Left lobe of liver (tissue), 2 donors: ENCODE data around the gene GSTO1. TPM values are rescaled to one million over a fixed set of nuclear protein-coding genes. Genes with fewer than 3 reads are reported as not detected.
A peak's percentile ranks its signal among the peaks of the same experiment; 100 is the strongest.

Experiments used
- ATAC-seq: fragments of 200-7000 bp; cut with Tn5 transposase; one replicate; pipeline ENCODE4 v1.9.1; 2020; ENCODE audit warnings: mild to moderate bottlenecking, moderate library complexity
- DNase-seq: peaks from one replicate; pipeline ENCODE4 v3.0.0-alpha.2; 2020; ENCODE audit warnings: low spot score
- total RNA-seq: library from RNA; stranded (reverse); gene quantifications from one replicate; pipeline ENCODE4 v1.2.1, GENCODE V29; 2021
- donor health status: DM: no; HTN: no; CAD: no; lungs with moderate emphysema.
- donor health status: DM: no; HTN: yes; CAD: no.

Gene GSTO1
- total RNA-seq, 1 donor from 2014 or later, result 194 TPM

GRCh38 chr10:104301907-104302690 lies 47.4 kb downstream of the GSTO1 start:
- no peak for ATAC-seq
- no peak for DNase-seq

- DNase-seq (no peak), ATAC-seq (no peak)
These were observed 49.1 kb downstream of the GSTO1 start for GRCh38 chr10:104303594-104304355.

DNA sequence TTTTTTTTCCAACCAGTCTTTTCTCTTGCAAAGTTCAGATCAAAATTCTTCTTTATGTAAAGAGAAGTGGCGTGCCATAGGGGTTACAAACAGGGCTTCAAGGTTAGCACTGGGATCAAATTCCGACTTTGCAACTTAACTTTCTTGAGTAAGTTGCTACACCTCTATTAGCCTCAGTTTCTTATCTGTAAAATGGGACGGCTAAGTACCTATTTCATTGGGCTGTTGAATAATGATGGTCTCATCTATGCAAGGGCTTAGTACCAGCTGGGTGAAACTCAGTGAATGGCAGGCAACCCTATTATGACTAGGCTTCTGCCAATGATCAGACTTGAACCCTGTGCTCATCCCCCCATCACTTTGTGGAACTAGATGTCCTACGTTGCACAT lies 49.7 kb downstream of the GSTO1 start:
- ATAC-seq (no peak), DNase-seq (no peak)

GRCh38 chr10:104304927-104305326 lies 50.2 kb downstream of the GSTO1 start:
- DNase-seq (no peak), ATAC-seq (no peak)

GRCh38 chr10:104306897-104307296 lies 52.2 kb downstream of the GSTO1 start:
- ATAC-seq (no peak), DNase-seq (no peak)

- DNase-seq, result no peak
- no peak for ATAC-seq
These were observed 53.1 kb downstream of the GSTO1 start for GRCh38 chr10:104307576-104308438.

DNA sequence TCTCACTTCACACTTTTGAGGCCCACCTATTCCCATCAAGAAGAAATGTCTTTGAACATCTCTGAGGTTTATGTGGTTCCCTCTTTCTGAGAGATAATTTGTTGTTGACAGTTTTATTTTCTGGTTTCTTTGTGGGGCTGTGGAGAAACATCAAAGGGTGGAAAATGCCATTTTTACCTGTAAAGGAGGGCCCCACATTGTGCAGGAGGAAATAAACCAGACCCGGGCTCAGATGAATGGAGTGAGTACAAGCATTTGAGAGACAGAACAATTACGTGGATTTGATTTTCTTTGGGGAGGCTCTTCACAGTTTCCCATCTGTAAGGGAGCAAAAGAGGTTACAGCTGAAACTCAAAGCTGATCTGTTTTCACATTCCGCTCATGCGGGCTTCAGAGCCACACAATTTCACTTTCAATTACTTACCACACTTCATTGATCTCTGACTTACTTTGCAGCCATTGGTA lies 53.8 kb downstream of the GSTO1 start:
- DNase-seq, result no peak
- no peak for ATAC-seq

DNA sequence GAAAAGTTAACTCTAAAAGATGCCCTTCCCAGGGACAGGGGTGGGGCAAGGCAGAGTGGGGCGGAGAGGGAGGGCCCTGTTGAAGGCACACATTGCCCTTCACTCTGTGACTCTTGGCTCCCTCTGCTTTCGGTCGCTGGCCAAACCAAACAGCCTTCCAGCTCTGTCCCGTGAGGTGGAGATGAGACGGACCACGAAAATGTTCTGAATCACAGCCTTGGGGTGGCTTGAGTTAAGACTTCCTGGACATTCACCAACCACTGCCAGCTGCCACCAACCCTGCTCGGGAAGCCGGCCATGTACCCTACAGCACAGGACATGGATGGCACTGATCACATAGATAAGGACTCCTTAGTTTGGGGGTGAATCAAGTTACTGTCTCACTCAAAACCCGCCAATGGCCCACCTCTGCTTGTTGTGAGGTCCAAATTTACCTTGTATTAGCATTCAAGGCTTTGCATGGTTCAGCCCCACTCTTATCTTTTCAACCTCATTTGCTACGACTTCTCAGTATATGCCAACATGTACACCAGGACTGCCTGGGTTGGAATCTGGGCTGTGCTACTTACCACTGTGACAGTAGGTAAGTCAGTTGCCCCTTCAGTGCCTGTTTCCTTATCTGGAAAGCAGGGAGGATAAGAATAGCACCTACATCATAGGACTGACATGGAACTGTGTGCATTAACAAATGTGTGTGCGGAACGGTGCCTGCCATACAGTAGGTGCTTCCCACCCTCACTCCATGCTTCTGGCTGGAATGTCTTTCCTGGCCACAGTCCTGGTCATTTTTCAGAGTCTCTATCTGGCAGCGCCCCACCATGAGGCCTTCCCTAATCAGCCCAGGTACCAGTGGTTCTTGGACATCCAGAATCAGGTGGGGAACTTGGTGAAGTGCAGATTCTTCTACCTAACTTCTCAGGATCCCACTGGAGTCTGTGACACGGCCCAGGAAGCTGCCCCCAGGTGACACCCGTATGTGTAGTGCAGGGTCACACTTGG lies 55.6 kb downstream of the GSTO1 start:
- ATAC-seq, result peak; percentile 89
- peak; percentile 69 for DNase-seq

DNA sequence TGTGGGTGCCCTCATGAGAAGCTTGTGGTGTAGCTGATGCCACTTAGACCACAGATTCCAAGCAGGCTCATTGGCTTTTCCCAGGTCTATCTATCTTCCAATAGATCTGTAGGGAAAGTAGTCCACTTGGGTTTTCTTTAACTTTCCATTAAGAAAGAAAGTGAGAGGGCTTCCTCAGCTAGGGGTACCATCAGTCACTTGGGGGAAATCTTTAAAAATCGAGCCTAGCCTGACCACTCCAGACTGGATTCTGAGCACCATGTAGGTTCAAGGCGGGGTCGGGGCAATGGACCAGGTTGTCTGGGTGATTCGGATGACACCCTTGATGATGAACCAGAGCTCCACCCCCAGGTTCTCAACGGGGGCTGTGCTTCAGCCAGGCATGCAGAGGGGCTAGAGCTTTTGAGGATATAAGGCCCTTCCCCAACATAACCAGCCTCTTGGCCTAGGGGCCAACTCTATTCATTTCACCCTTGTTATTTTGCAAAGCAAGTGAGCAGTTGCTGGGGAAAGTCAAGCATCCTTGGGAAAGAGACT lies 56.6 kb downstream of the GSTO1 start:
- no peak for DNase-seq
- ATAC-seq, result no peak

- DNase-seq (no peak), ATAC-seq (no peak)
These were observed 60.1 kb downstream of the GSTO1 start for GRCh38 chr10:104314591-104315485.

GRCh38 chr10:104315486-104315921 lies 60.8 kb downstream of the GSTO1 start:
- ATAC-seq (no peak), DNase-seq (no peak)

- DNase-seq, result no peak
- no peak for ATAC-seq
These were observed 61.8 kb downstream of the GSTO1 start for GRCh38 chr10:104316321-104317099.

Other genes with a start within 250 kb of the GSTO1 start
- 0.13 TPM for gene COL17A1, start 169.0 kb upstream of the GSTO1 start, total RNA-seq
- 1.2 TPM for gene SFR1, start 132.7 kb upstream of the GSTO1 start, total RNA-seq
- 0.50 TPM for gene CFAP43, start 22.5 kb upstream of the GSTO1 start, total RNA-seq
- 2.9 TPM for gene GSTO2, start 14.3 kb downstream of the GSTO1 start, total RNA-seq
- 4.5 TPM for gene ITPRIP, start 83.6 kb downstream of the GSTO1 start, total RNA-seq
- gene CFAP58, start 98.9 kb downstream of the GSTO1 start, total RNA-seq, result 0.15 TPM